ENCODE measurements around the gene MAIP1.
A peak's percentile ranks its signal among the peaks of the same experiment; 100 is the strongest.

Gene MAIP1

GRCh38 chr2:199932312-199932855 is 23.0 kb upstream of the MAIP1 start:
- Mint-ChIP-seq H3K4me3 (no peak overlapping the region), H3K4me1 (no peaks in the 10 kb centered on the region), H3K9me3 (no peaks in the 10 kb centered on the region), H3K27ac (no peak overlapping the region), H3K27me3 (no peaks in the 10 kb centered on the region)
- ATAC-seq (no peak), DNase-seq (no peak)

- no peaks in the 10 kb centered on the region for H3K9me3 Mint-ChIP-seq
- no peak overlapping the region for H3K27ac Mint-ChIP-seq
- DNase-seq (no peak), ATAC-seq (no peak)
- H3K27me3 Mint-ChIP-seq = no peaks in the 10 kb centered on the region
- H3K4me1 Mint-ChIP-seq = no peaks in the 10 kb centered on the region
- no peak overlapping the region for H3K4me3 Mint-ChIP-seq
Observed at GRCh38 chr2:199933466-199933865, 21.9 kb upstream of the MAIP1 start.

GRCh38 chr2:199936554-199936953 is 18.8 kb upstream of the MAIP1 start:
- H3K27ac Mint-ChIP-seq = no peak overlapping the region
- no peaks in the 10 kb centered on the region for H3K27me3 Mint-ChIP-seq

DNA sequence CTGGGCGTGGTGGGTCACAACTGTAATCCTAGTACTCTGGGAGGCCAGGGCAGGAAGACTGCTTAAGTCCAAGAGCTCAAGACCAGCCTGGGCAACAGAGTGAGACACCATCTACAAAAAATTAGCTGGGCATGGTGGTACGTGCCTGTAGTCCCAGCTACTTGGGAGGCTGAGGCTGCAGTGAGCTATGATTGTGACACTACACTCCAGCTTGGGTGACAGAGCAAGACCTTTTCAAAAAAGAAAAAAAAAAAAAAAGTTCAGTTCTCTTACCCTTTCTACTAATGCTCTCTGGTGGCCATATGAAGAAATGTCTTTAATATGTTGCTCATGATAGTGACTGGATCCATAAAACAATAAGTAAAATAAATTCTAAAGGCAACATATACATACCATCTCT is 15.0 kb upstream of the MAIP1 start:
- peak; percentile 59 for ATAC-seq
- H3K27me3 Mint-ChIP-seq = no peaks in the 10 kb centered on the region
- H3K27ac Mint-ChIP-seq = no peak overlapping the region
- no peak overlapping the region for H3K4me3 Mint-ChIP-seq
- peaks cover 11% of the 10 kb centered on the region for H3K4me1 Mint-ChIP-seq
- DNase-seq = no peak
- H3K9me3 Mint-ChIP-seq = no peaks in the 10 kb centered on the region

More at GRCh38 chr2:199936554-199936953, 18.8 kb upstream of the MAIP1 start:
- ATAC-seq = no peak
- Mint-ChIP-seq H3K4me3 (no peak overlapping the region), H3K9me3 (no peaks in the 10 kb centered on the region), H3K4me1 (peaks cover 5% of the 10 kb centered on the region)
- DNase-seq = no peak

DNA sequence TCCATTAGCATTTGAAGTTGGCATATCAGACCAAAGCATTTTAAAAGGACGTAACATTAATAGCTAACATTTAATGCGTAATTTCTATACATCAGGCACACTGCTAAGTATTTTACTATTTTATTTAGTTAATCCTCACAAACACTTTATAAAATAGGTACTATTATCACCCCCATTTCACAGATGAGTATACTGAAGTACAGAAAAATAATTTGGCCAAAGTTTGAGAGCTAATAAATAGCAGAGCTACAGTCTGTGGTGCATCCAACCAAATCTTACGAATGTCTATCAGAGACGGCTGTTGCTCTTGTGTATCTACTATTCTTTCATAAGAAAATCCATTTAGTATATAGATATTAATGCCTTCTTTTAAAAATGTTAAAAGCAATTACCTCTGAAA is 12.0 kb upstream of the MAIP1 start:
- Mint-ChIP-seq H3K9me3 (no peaks in the 10 kb centered on the region), H3K4me3 (no peak overlapping the region), H3K27ac (no peak overlapping the region), H3K27me3 (no peaks in the 10 kb centered on the region), H3K4me1 (peaks cover 16% of the 10 kb centered on the region)
- no peak for DNase-seq
- no peak for ATAC-seq

DNA sequence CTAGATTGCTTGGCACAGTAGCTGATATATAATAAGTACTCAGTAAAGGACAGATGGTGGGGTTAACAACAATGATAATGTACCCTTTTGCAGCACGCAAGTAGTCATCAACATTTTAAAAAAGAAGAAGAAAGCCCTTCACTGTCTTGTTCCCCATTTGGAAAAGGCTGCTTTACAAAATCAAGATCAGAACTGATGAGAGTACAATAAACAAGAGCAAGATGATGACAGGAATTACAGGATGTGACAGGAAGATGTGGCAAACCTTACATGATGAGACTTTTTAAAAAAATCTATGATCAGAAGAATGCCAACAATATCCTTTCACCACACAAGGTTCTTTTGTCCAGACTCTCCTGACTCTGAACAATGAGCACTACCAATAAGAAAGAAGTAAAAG is 9.2 kb upstream of the MAIP1 start:
- no peak for ATAC-seq
- no peaks in the 10 kb centered on the region for H3K27me3 Mint-ChIP-seq
- H3K4me1 Mint-ChIP-seq = peaks cover 20% of the 10 kb centered on the region
- no peak for DNase-seq
- no peak overlapping the region for H3K4me3 Mint-ChIP-seq
- no peak overlapping the region for H3K27ac Mint-ChIP-seq
- no peaks in the 10 kb centered on the region for H3K9me3 Mint-ChIP-seq

DNA sequence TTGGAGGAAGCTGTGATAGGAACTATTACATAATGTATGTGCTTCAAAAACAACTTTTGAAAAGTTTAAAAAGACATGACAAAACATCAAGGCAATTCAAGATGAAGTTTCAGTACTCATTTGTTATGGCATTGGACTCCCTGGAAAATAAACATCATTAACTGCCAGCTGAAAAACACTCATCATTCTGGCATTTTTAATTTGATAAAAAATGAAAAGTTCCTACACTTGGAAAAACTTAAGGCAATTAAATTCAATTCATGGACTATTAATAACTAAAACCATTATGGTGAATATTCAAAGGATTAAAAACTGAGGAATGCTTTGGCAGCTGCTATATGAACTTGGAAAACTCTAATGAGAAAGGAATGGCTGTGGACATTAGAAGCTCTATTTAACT is 8.5 kb upstream of the MAIP1 start:
- no peak overlapping the region for H3K4me3 Mint-ChIP-seq
- ATAC-seq (no peak), DNase-seq (no peak)
- H3K27ac Mint-ChIP-seq = no peak overlapping the region
- peaks cover 20% of the 10 kb centered on the region for H3K4me1 Mint-ChIP-seq
- no peaks in the 10 kb centered on the region for H3K27me3 Mint-ChIP-seq
- no peaks in the 10 kb centered on the region for H3K9me3 Mint-ChIP-seq

GRCh38 chr2:199950396-199950795 is 5.0 kb upstream of the MAIP1 start:
- Mint-ChIP-seq H3K27ac (no peak overlapping the region), H3K4me1 (peaks cover 34% of the 10 kb centered on the region), H3K27me3 (no peaks in the 10 kb centered on the region), H3K4me3 (peak overlapping the region in 1 of 2 donors; percentile 17), H3K9me3 (no peaks in the 10 kb centered on the region)
- no peak for DNase-seq
- ATAC-seq = no peak

DNA sequence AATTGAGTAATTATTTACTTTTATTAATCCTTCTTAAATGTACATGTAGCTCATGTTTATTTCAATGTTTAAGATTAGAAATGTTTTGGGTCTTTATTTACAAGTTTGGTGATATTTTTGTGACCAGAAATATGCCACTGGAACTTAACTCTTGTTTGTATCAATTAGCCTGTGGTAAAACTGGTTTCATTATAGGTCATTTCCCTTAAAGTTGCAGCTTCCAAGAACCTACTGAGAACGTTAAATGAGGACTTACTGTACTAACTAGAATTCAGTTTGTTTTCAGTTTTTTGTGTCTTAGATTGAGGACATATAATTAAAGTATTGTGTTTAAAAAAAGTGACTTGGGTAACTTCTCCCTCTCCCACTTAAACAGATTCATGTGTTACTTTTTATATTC is 4.4 kb upstream of the MAIP1 start:
- ATAC-seq (no peak), DNase-seq (no peak)
- Mint-ChIP-seq H3K4me1 (peaks cover 30% of the 10 kb centered on the region), H3K9me3 (no peaks in the 10 kb centered on the region), H3K27ac (no peak overlapping the region), H3K27me3 (no peaks in the 10 kb centered on the region), H3K4me3 (peak overlapping the region in 1 of 2 donors; percentile 62)

DNA sequence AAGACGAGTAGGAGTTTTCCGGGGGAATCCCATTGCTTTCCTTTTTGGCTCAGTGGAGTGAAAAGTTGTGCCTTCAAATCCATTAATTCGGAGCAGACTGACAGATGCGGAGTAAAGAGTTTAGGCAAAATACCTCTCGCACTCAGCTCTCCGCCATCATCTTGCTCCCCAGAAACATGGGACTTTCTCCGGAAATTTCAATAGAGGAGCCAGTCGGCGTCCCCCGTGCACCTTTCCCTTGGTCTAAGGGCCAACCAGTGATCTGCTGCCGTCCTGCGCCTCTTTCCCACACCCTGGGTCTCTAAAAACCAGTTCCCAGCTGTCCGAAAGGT is 409 bp upstream of the MAIP1 start:
- no peak for DNase-seq

GRCh38 chr2:199956062-199956380 is 639 bp downstream of the MAIP1 start:
- H3K4me3 Mint-ChIP-seq = peak overlapping the region; percentile 99 to 100
- no peaks in the 10 kb centered on the region for H3K9me3 Mint-ChIP-seq
- no peaks in the 10 kb centered on the region for H3K27me3 Mint-ChIP-seq
- DNase-seq = no peak
- H3K27ac Mint-ChIP-seq = peak overlapping the region; percentile 97 to 99
- ATAC-seq = no peak
- H3K4me1 Mint-ChIP-seq = peaks cover 48% of the 10 kb centered on the region

More for the DNA sequence above, 409 bp upstream of the MAIP1 start:
- H3K27me3 Mint-ChIP-seq = no peaks in the 10 kb centered on the region
- peak; percentile 67 for ATAC-seq
- H3K27ac Mint-ChIP-seq = peak overlapping the region; percentile 97 to 99
- H3K4me3 Mint-ChIP-seq = peak overlapping the region; percentile 99 to 100
- peaks cover 56% of the 10 kb centered on the region for H3K4me1 Mint-ChIP-seq
- no peaks in the 10 kb centered on the region for H3K9me3 Mint-ChIP-seq

GRCh38 chr2:199958014-199958413 is 2.6 kb downstream of the MAIP1 start:
- H3K27ac Mint-ChIP-seq = peak overlapping the region in 1 of 2 donors; percentile 73
- H3K4me3 Mint-ChIP-seq = peak overlapping the region in 1 of 2 donors; percentile 54
- DNase-seq = no peak
- ATAC-seq = no peak
- H3K27me3 Mint-ChIP-seq = no peaks in the 10 kb centered on the region
- no peaks in the 10 kb centered on the region for H3K9me3 Mint-ChIP-seq
- peaks cover 50% of the 10 kb centered on the region for H3K4me1 Mint-ChIP-seq

- Mint-ChIP-seq H3K27ac (peak overlapping the region in 1 of 2 donors; percentile 85), H3K4me3 (no peak overlapping the region), H3K9me3 (no peaks in the 10 kb centered on the region), H3K27me3 (no peaks in the 10 kb centered on the region), H3K4me1 (peaks cover 27% of the 10 kb centered on the region)
- DNase-seq (peak in 1 of 2 donors; percentile 20), ATAC-seq (peak; percentile 95)
Observed at GRCh38 chr2:199962203-199962602, 6.8 kb downstream of the MAIP1 start.

GRCh38 chr2:199966405-199966804 is 11.0 kb downstream of the MAIP1 start:
- no peak for ATAC-seq
- H3K9me3 Mint-ChIP-seq = no peaks in the 10 kb centered on the region

DNA sequence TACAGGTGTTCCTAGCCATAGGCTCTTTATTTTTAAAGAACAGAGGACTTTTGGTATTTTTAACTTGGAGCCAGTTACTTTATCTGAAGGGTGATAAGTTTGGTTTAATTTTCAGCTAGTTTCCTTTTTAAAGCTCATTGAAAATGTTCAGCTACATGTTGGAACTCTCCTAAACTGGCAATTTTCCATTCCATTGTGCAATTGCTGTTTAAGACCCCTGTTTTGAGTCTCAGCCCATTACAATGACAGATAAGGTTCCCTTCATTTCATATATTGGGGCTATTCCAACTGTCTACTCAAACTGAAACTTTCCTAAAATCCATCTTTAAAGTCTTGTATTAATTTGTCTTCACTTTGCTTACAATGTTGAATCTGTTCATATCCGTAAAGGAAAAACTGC is 11.6 kb downstream of the MAIP1 start:
- Mint-ChIP-seq H3K27me3 (no peaks in the 10 kb centered on the region), H3K9me3 (no peaks in the 10 kb centered on the region), H3K4me1 (peaks cover 5% of the 10 kb centered on the region), H3K27ac (no peak overlapping the region), H3K4me3 (no peak overlapping the region)
- DNase-seq (no peak), ATAC-seq (no peak)

More at GRCh38 chr2:199966405-199966804, 11.0 kb downstream of the MAIP1 start:
- Mint-ChIP-seq H3K4me1 (peaks cover 11% of the 10 kb centered on the region), H3K27me3 (no peaks in the 10 kb centered on the region), H3K4me3 (no peak overlapping the region), H3K27ac (no peak overlapping the region)
- DNase-seq = no peak

- Mint-ChIP-seq H3K27me3 (no peaks in the 10 kb centered on the region), H3K4me3 (no peak overlapping the region), H3K4me1 (no peaks in the 10 kb centered on the region), H3K9me3 (no peaks in the 10 kb centered on the region), H3K27ac (no peak overlapping the region)
- ATAC-seq = no peak
- DNase-seq = no peak
Observed at GRCh38 chr2:199968126-199968525, 12.7 kb downstream of the MAIP1 start.

DNA sequence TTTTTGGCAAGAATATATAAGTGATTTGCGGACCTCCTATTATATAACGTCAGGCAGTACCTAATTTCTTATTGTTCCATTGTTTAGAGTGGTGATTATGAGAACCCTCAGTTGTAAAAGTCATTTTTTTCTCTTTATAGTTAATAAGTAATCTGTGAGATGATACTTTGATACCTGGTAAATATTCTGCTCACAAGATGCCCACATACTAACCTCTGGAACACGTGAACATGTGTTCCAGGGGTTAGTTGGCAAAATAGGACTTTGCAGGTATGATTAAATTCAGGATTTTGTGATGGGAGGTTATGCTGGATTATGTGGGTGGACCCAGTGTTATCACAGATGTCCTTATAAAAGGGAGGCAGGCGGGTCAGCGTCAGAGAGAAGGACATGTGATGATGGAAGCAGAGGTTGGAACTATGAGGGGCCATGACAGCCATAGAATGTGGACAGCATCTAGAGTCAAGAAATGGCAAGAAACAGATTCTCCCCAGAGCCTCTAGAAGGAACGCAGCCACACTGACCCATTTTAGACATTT is 16.8 kb downstream of the MAIP1 start:
- Mint-ChIP-seq H3K4me3 (no peak overlapping the region), H3K4me1 (peaks cover 6% of the 10 kb centered on the region), H3K27ac (peak overlapping the region in 1 of 2 donors; percentile 49), H3K9me3 (no peaks in the 10 kb centered on the region), H3K27me3 (no peaks in the 10 kb centered on the region)
- no peak for ATAC-seq
- DNase-seq = no peak
